HCT116 (cell line): ENCODE results near the gene RPL35A. TPM values are rescaled to one million over a fixed set of nuclear protein-coding genes. Genes with fewer than 3 reads are reported as not detected.
"Not testable (repeated sequence)": the region's sequence is repeated elsewhere in the genome, so short reads cannot be mapped to it uniquely, and the experiment has no call there.

Experiments used
- ATAC-seq: fragments of 200-7000 bp; cut with Tn5 transposase; 2 replicates; pipeline ENCODE4 v1.9.1; 2020; ENCODE audit warnings: mild to moderate bottlenecking, moderate library complexity
- BruUV-seq: library from RNA; stranded (reverse); fragments of 400-500 nt; replicated peaks from 2 replicates; lab custom pipeline; 2021; lab: Mats Ljungman, UMichigan
- CTCF ChIA-PET: fragments of 300-600 bp; sonication (Branson Sonifier 250); formaldehyde crosslinking; loops from one replicate; lab custom pipeline; 2021; ENCODE audit warnings: antibody characterized with exemption; lab: Charles Lee
- POLR2A ChIA-PET: fragments of 300-600, 350-600 bp; sonication (Branson Sonifier 250); formaldehyde crosslinking; loops from one replicate; lab custom pipeline; 2021; ENCODE audit warnings: antibody characterized with exemption; lab: Charles Lee
- RAD21 ChIA-PET, 2 experiments: fragments of 300-600 bp; sonication (Branson Sonifier 250); formaldehyde crosslinking; loops; one replicate each; lab custom pipeline; 2023; ENCODE audit warnings: low total read pairs in 2 of 2; ENCODE audit not compliant: uncharacterized antibody in 2 of 2, unreplicated experiment in 2 of 2, low non-redundant PET in 1 of 2; lab: Charles Lee
- DNase-seq: peaks from one replicate; pipeline ENCODE4 v3.0.0-alpha.2; 2010; ENCODE audit warnings: low read depth, low spot score
- H2AFZ ChIP-seq: fragments of 200-600 bp; shearing (Covaris generic), sonication (generic); 2 replicates; pipeline ENCODE4 v1.6.1; 2017; ENCODE audit warnings: low read depth, mixed run types, mixed read lengths, antibody characterized with exemption, low read length; ENCODE audit not compliant: poor library complexity, severe bottlenecking
- H3K27ac ChIP-seq: 2 replicates; pipeline ENCODE4 v1.5.1; 2012; ENCODE audit warnings: low read depth, low read length
- H3K27me3 ChIP-seq: fragments of 200-600 bp; sonication (generic); 2 replicates; pipeline ENCODE4 v1.6.1; 2016; ENCODE audit warnings: mixed run types, low read length, mixed read lengths; ENCODE audit not compliant: insufficient read depth
- H3K36me3 ChIP-seq, 2 experiments: fragments of 200-500 bp in 1 of 2; fragments of 200-600 bp in 1 of 2; sonication (Bioruptor generic) in 1 of 2; sonication (generic) in 1 of 2; 2 replicates each; pipeline versions ENCODE4 v1.5.1 to v1.6.1; 2014 to 2016; ENCODE audit warnings: low read length in 2 of 2, inconsistent platforms in 1 of 2, mixed read lengths in 1 of 2, mixed run types in 1 of 2; ENCODE audit not compliant: insufficient read depth in 2 of 2, control insufficient read depth in 1 of 2
- H3K4me1 ChIP-seq, 2 experiments: fragments of 200-600 bp in 1 of 2; sonication (generic) in 1 of 2; 2 replicates each; pipeline versions ENCODE4 v1.5.1 to v1.6.1; 2012 to 2017; ENCODE audit warnings: low read length in 2 of 2, inconsistent platforms in 1 of 2, mild to moderate bottlenecking in 1 of 2, mixed read lengths in 1 of 2, mixed run types in 1 of 2, moderate library complexity in 1 of 2; ENCODE audit not compliant: insufficient read depth in 2 of 2, control insufficient read depth in 1 of 2
- H3K4me2 ChIP-seq: fragments of 200-600 bp; sonication (generic); 2 replicates; pipeline ENCODE4 v1.6.1; 2017; ENCODE audit warnings: mixed run types, low read length, mixed read lengths
- H3K4me3 ChIP-seq, 2 experiments: fragments of 200-600 bp in 1 of 2; sonication (generic) in 1 of 2; replicated peaks in 1 of 2; 2 replicates each; pipeline ENCODE4 v1.5.1; 2011 to 2016; ENCODE audit warnings: low read length in 2 of 2, control low read depth in 1 of 2, low read depth in 1 of 2, mild to moderate bottlenecking in 1 of 2, mixed read lengths in 1 of 2, mixed run types in 1 of 2
- H3K79me2 ChIP-seq: fragments of 200-600 bp; sonication (generic); 2 replicates; pipeline ENCODE4 v1.6.1; 2017; ENCODE audit warnings: mild to moderate bottlenecking, mixed run types, low read length, moderate library complexity, mixed read lengths; ENCODE audit not compliant: insufficient read depth
- H3K9ac ChIP-seq: fragments of 200-600 bp; sonication (generic); 2 replicates; pipeline ENCODE4 v1.6.1; 2016; ENCODE audit warnings: low read length, mixed read lengths
- H3K9me2 ChIP-seq: fragments of 200-600 bp; sonication (generic), shearing (Covaris generic); 2 replicates; pipeline ENCODE4 v1.6.1; 2017; ENCODE audit warnings: mixed run types, mild to moderate bottlenecking, moderate library complexity; ENCODE audit not compliant: insufficient read depth
- H3K9me3 ChIP-seq, 2 experiments: fragments of 200-500 bp in 1 of 2; fragments of 200-600 bp in 1 of 2; sonication (Bioruptor generic) in 1 of 2; sonication (generic) in 1 of 2; 2 replicates each; pipeline ENCODE4 v1.6.1; 2014 to 2017; ENCODE audit warnings: low read length in 2 of 2, mixed read lengths in 2 of 2, inconsistent platforms in 1 of 2, low read depth in 1 of 2, mild to moderate bottlenecking in 1 of 2, mixed run types in 1 of 2, moderate library complexity in 1 of 2; ENCODE audit not compliant: control insufficient read depth in 1 of 2, insufficient read depth in 1 of 2
- H4K20me1 ChIP-seq: fragments of 200-600 bp; sonication (generic), shearing (Covaris generic); 2 replicates; pipeline ENCODE4 v1.6.1; 2017; ENCODE audit warnings: mixed run types, mild to moderate bottlenecking, moderate library complexity; ENCODE audit not compliant: insufficient read depth
- CBX3 ChIP-seq: IDR thresholded peaks from 2 replicates; pipeline ENCODE4 v1.6.1; 2012; ENCODE audit warnings: low read depth
- CEBPB ChIP-seq: IDR thresholded peaks from 2 replicates; pipeline ENCODE4 v1.6.1; 2012; ENCODE audit warnings: low read depth
- EZH2 ChIP-seq: fragments of 200-600 bp; sonication (generic); IDR thresholded peaks from 2 replicates; pipeline ENCODE4 v1.6.1; 2017; ENCODE audit warnings: antibody characterized with exemption, mixed run types
- FOSL1 ChIP-seq: IDR thresholded peaks from 2 replicates; pipeline ENCODE4 v1.6.1; 2012; ENCODE audit warnings: low read depth
- POLR2AphosphoS5 ChIP-seq: IDR thresholded peaks from 2 replicates; pipeline ENCODE4 v1.6.1; 2011; ENCODE audit warnings: mild to moderate bottlenecking, low read depth, low read length, moderate library complexity
- RAD21 ChIP-seq: IDR thresholded peaks from 2 replicates; pipeline ENCODE4 v1.6.1; 2012; ENCODE audit warnings: low read depth, mild to moderate bottlenecking
- SP1 ChIP-seq: IDR thresholded peaks from 2 replicates; pipeline ENCODE4 v1.6.1; 2012; ENCODE audit warnings: low read depth
- TCF7L2 ChIP-seq: IDR thresholded peaks from 2 replicates; pipeline ENCODE4 v1.7.0; 2011; ENCODE audit warnings: borderline replicate concordance, inconsistent platforms; ENCODE audit not compliant: insufficient read depth, insufficient read length; ENCODE audit errors: extremely low read depth
- YY1 ChIP-seq: IDR thresholded peaks from 2 replicates; pipeline ENCODE4 v1.6.1; 2011; ENCODE audit warnings: low read length, low read depth, moderate library complexity, mild to moderate bottlenecking; ENCODE audit not compliant: insufficient replicate concordance; ENCODE audit errors: extremely low read depth
- ZNF274 ChIP-seq: fragments of 200-500 bp; sonication (Bioruptor generic); IDR thresholded peaks from 2 replicates; pipeline ENCODE4 v1.6.1; 2014; ENCODE audit warnings: mild to moderate bottlenecking, low read depth, low read length, inconsistent platforms
- intact Hi-C: fragments of 100-400 bp; cut with micrococcal nuclease; formaldehyde crosslinking; loops from 2 replicates; pipeline ENCODE4 v1.10.0; 2022
- total RNA-seq: library from RNA; stranded (reverse); gene quantifications from one replicate; pipeline ENCODE4 v1.2.1, GENCODE V29; 2021; ENCODE audit not compliant: unreplicated experiment

Gene RPL35A
- total RNA-seq, 1 experiment from 2014 or later = 1,465 TPM

GRCh38 chr3:197963019-197963637 is 13.1 kb downstream of the RPL35A start:
- Histone ChIP-seq H3K27ac (no peak overlapping the region), H3K27me3 (no peaks in the 10 kb centered on the region), H3K79me2 (no peaks in the 10 kb centered on the region), H2AFZ (no peak overlapping the region), H3K4me3 (no peak overlapping the region), H4K20me1 (no peaks in the 10 kb centered on the region), H3K9ac (no peak overlapping the region)
- ATAC-seq (no peak), DNase-seq (no peak)
- BruUV-seq = no TSS peak
- ChIA-PET RAD21 (no interaction called here), CTCF (no interaction called here)
- TF ChIP-seq CEBPB = no peak
- TF ChIP-seq CBX3 = no peak
- no peak for TF ChIP-seq SP1
- TF ChIP-seq YY1 = no peak
- no peak for TF ChIP-seq ZNF274
- TF ChIP-seq FOSL1 = no peak
- TF ChIP-seq RAD21 = no peak
- TF ChIP-seq EZH2 = no peak
- TF ChIP-seq TCF7L2 = no peak
- TF ChIP-seq POLR2AphosphoS5 = no peak
- TF ChIP-seq, all 23 proteins: peak for 0
- no peak overlapping the region for H3K4me2 ChIP-seq
- H3K9me3 ChIP-seq = peaks cover 5 to 6% of the 10 kb centered on the region in 2 experiments; a peak in 2 of 4 replicates
- intact Hi-C loops = loop anchor here (10.0 kb wide), 1 partner anchor 122 kb away; no protein-coding TSS in a partner anchor
- peaks cover 13 to 19% of the 10 kb centered on the region in 2 experiments for H3K4me1 ChIP-seq
- POLR2A ChIA-PET = interaction anchor here (1.6 kb wide), 1 partner anchor 9 kb away, joined by 4 read pairs; no protein-coding TSS in a partner anchor
- no peaks in the 10 kb centered on the region for H3K36me3 ChIP-seq
- H3K9me2 ChIP-seq = no peaks in the 10 kb centered on the region

GRCh38 chr3:197967337-197967989 is 17.5 kb downstream of the RPL35A start:
- ATAC-seq, H3K9me2 ChIP-seq, H3K4me1 ChIP-seq, H3K36me3 ChIP-seq, H3K27me3 ChIP-seq, BruUV-seq, H3K79me2 ChIP-seq, H3K4me2 ChIP-seq, DNase-seq, H3K27ac ChIP-seq, H3K9me3 ChIP-seq, H3K4me3 ChIP-seq, CTCF ChIA-PET, H2AFZ ChIP-seq, POLR2A ChIA-PET, H4K20me1 ChIP-seq, RAD21 ChIA-PET, H3K9ac ChIP-seq: not testable (repeated sequence)
- intact Hi-C loops = loop anchor here (10.0 kb wide), 1 partner anchor 117 kb away; no protein-coding TSS in a partner anchor
